ENCODE data around the gene CFAP221.

Gene CFAP221

DNA sequence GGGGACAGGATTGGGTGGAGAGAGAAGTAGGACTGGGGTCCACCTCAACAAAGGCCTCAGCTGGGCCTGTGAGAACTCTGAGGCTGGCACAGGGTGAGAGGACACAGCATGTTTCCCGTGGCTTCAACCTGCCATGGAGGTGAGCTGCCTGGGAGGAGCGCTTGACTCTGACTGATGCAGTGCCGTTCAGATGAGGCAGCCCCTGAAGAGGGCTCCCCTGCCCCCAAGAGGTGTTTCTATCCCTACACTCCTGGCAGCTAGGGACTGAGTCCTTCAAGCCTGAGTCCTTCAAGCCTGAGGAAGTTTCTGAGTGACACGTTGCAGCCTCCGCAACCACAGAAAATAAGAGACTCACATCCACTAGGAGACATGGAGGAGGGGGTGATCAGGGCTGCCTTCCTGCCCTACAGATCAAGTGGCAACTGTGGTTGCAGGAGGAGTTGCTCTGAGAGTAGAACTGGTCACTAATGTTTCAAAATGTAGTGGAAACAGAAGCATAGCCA is 85.1 kb downstream of the CFAP221 start:
- no peak overlapping the region for H3K27ac ChIP-seq
- TF ChIP-seq ZFX (IDR thresholded peaks at IDR 0.05) (no peak), CTCF (conservative IDR thresholded peaks at IDR 0.05) (no peak)

- H3K27ac ChIP-seq, result no peak overlapping the region
- TF ChIP-seq CTCF (conservative IDR thresholded peaks at IDR 0.05) (no peak), ZFX (IDR thresholded peaks at IDR 0.05) (no peak)
Measured at GRCh38 chr2:119630121-119630520, 85.9 kb downstream of the CFAP221 start.

GRCh38 chr2:119637371-119637770 is 93.1 kb downstream of the CFAP221 start:
- no peak overlapping the region for H3K27ac ChIP-seq
- no peak for TF ChIP-seq CTCF (conservative IDR thresholded peaks at IDR 0.05)
- no peak for TF ChIP-seq ZFX (IDR thresholded peaks at IDR 0.05)

- TF ChIP-seq CTCF (conservative IDR thresholded peaks at IDR 0.05), result no peak
- no peak for TF ChIP-seq ZFX (IDR thresholded peaks at IDR 0.05)
- H3K27ac ChIP-seq, result no peak overlapping the region
Measured at GRCh38 chr2:119638246-119638645, 94.0 kb downstream of the CFAP221 start.

- no peak overlapping the region for H3K27ac ChIP-seq
- TF ChIP-seq CTCF (conservative IDR thresholded peaks at IDR 0.05) (no peak), ZFX (IDR thresholded peaks at IDR 0.05) (no peak)
Measured at GRCh38 chr2:119638685-119639554, 94.7 kb downstream of the CFAP221 start.

DNA sequence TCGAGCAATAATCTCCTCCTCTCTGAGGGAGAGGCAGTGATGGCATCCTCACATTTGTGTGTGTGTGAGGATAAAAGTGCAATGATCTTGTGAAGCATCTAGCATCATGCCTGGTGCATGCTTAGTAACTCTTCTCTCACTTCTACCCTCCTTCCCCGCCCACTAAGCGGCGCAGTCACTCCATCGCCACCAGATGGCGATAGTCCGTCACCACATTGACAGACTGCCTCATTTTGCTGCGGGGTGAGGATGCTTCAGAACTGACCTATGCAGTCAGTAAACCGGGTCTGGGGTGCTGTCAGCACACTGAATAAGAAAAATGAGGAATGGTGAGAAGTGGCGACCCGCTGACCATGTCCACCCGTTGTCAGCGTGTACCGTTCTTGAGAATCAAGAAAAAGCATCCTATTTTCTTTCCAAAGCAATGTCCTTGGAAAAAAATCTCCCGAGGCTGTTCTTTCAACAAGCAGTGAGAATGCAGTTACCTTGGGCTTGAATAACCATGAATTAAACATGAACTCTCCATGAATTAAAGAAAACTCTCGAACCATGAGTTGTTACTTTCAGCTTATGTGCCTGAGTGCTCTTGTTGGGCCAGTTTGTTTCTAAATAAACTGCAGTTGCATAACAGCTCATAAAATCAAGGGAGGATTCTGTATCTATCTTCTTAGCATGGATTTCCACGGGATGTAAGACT is 97.5 kb downstream of the CFAP221 start:
- TF ChIP-seq CTCF (conservative IDR thresholded peaks at IDR 0.05), result peak; percentile 96
- TF ChIP-seq ZFX (IDR thresholded peaks at IDR 0.05), result no peak
- no peak overlapping the region for H3K27ac ChIP-seq

DNA sequence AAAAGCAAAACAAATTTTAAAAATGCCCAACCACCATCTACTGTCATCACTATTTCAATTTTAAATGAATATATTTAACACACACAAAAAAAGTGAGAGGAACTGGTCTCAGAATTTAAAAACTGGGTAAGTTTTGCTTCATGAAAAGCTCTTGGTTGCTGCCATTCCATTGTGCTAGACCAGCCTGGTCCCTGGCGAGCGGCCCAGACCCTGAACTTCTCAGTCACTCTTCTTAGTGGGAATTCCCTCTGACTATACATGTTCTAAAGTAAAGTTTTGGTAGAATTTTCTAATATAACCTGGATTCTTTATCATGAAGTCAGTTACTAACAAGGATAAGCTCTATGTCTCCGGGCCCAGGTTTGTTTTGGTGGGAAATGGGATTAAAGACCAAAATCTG is 99.9 kb downstream of the CFAP221 start:
- no peak overlapping the region for H3K27ac ChIP-seq
- TF ChIP-seq ZFX (IDR thresholded peaks at IDR 0.05) (no peak), CTCF (conservative IDR thresholded peaks at IDR 0.05) (no peak)

Data from C4-2B (cell line).